GM15510 (cell line): ENCODE measurements around the gene ZNF438.

ENCODE experiments used
- POLR2A ChIP-seq: IDR thresholded peaks from 3 replicates; pipeline ENCODE4 v1.6.1; 2011; ENCODE audit warnings: borderline replicate concordance; ENCODE audit not compliant: insufficient read length; ENCODE audit errors: extremely low read depth

The ZNF438 gene

DNA sequence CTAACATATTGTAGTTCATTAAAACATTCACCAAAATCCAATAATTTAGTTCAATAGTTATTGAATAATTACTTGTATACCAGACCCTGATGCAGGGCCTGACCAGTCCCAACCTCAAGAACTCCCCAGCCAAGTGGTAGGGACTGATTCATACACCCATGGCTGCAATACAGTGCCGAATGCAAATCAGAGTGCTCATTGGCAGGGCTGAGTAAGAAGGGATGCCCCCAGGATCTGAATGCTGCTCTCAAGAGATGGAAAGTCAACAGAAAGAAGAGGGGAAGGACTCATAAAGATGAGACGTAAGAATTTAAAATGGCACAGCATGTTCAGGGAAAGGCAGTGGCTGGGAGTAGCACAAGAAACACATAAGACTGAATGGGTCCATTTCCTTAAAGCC, 29.9 kb downstream of the ZNF438 start:
- no peak for TF ChIP-seq POLR2A

GRCh38 chr10:31000867-31001266, 30.8 kb downstream of the ZNF438 start:
- no peak for TF ChIP-seq POLR2A

GRCh38 chr10:31000071-31000782, 31.4 kb downstream of the ZNF438 start:
- no peak for TF ChIP-seq POLR2A

DNA sequence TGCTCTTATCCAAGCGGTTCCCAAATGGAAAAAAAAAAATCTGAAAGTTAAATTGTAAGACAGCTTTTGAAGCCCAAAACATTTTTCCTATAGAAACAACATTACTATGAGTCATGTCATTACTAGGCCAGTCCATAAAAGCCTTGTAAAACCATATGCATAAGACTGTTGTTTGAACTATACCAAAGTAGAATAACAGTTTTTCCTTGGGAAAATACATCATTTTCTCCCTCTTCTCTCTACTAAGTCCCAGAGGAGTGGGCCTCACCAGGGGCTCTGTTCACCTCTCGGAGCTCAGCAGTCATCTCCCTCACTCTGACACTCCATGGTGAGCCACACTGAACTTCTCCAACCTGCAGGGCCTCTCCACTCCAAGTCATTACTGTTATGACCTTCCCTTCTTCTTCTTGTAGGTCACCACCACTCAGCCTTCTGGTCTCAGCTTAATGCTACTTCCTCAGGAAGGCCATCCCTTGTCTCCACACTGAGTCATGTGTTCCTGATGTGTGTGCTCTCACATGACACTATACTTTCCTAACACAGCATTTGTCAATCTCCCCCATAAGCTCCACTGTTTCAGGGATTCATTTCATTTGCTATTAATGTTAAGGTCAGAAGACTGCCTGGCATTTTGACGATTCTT, 32.5 kb downstream of the ZNF438 start:
- TF ChIP-seq POLR2A = no peak

DNA sequence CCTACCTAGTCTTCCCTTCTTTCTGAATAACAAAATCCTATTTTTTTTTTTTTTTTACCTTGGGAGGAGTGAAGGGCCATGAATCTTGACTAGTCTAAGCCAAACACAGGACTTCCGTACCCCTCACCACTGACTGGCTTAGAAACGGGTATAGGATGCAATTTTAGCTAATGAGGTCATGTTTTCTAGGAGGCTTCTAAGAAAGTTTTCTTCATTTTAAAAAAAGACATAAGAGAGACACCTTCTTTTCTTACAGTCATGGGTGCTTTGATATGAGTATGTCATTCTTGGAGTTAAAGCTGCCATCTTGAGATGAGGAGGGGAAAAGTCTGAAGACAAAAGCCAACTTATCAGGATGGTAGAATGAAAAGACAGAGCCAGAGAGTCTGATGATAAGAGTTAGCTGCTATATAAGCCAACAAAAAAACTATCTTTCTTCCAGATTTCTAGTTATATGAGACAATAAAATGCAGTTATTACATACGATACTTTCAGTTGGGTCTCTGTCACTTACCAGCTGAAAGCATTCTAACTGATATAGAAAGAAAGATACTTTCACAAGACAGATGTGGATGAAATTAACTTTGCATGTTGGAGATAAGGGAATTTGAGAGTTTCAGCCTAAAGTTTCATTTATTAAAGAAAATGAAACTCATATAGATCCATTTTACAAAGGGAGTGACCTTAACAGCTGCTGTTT, 34.0 kb downstream of the ZNF438 start:
- no peak for TF ChIP-seq POLR2A

DNA sequence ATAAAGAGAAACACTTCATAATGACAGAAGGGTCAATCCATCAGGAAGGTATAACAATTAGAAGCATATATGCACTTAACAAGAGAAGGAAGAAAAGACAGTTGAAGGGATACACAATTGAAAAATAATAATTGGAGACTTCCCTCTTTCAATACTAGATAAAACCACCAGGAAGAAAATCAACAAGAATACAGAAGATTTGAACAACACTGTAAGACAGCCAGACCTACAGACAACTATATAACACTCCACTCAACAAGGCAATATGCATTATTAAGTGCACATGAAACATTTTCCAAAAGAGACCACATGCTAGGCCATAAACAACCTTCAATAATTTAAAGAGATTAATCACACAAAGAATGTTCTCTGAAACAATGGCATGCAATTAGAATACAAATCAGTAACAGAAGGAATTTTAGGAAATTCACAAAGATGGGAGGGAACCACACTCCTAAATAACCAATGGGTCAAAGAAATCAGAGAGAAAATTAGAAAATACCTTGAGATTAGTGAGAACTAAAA, 35.1 kb downstream of the ZNF438 start:
- no peak for TF ChIP-seq POLR2A

DNA sequence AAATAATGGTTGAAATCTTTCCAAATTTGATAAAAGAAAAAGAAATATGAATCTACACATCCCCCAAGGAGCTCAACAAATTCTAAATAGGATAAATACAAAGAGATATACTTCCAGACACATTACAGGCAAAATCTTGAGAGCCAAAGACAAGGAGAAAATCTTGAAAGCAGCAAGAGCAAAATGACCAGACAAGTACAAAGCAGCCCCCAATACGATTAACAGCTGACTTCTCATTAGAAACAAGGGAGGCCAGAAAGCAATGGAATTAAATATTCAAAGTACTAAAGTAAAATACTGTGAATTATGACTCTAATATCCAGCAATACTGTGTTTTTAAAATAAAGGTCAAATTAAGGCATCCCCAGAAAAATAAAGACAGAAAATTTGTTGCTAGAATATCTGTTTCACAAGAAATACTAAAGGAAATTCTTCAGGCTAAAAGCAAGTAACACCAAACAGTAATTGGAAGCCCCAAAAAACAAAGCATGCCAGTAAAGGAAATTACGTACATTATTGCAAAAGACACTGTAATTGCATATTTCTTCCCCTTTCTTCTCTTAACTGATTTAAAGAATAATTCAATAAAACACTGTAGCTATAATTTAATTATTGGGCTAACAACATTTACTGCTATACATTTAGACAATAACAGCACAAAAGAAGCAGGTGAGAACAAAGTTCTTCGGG, 36.4 kb downstream of the ZNF438 start:
- TF ChIP-seq POLR2A = no peak

DNA sequence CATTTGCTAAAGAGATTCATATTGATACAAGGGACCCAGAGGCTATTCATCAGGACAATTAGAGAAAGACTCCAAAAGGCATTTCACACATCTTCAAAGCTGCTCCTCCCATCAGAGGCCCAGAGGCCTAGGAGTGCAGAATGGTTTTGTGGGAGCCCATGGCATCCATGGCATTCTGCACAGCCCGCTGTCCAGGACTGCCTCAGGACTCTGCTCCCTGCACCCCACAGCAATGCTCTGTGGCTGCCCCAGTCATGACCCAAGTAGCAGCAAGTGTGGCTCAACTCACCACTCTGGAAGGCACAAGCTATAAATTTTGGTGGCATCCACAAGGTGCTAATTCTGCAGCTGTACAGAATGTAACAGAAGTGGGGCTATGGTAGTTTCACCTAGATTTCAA, 38.5 kb downstream of the ZNF438 start:
- no peak for TF ChIP-seq POLR2A

DNA sequence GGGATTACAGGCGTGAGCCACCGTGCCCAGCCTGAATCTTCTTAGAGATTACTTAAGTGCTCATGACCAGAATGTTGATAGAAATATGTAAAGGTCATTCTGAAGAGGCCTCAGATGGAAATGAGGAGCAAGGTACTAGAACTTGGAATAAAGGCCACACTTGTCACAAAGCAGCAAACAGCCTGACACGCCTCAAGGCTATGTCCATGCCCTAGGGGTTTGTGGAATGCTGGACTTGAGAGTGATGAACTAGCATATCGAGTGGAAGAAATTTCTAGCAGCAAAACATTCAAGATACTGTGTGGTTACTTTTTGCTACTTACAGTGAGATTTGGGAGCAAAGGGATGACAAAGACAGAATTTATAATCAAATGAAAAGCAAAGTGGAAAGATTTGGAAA, 39.0 kb downstream of the ZNF438 start:
- TF ChIP-seq POLR2A = no peak

DNA sequence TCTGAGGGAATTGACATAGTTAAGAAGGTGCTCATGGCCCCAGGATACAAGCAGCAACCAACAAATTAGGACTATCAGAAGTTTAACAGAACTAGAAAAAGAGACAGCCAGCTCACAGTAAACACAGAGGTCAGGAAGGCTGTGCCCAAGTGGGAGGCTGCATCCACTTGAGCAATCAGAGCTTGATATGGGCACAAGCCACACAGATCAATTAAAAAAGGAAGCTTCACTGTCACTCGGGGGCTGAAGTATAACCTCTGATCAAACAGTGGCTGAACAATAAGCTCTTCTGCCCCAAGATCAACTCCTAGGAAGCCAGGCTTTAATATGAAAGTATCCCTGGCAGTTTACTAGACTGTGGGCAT, 40.0 kb downstream of the ZNF438 start:
- TF ChIP-seq POLR2A = no peak

DNA sequence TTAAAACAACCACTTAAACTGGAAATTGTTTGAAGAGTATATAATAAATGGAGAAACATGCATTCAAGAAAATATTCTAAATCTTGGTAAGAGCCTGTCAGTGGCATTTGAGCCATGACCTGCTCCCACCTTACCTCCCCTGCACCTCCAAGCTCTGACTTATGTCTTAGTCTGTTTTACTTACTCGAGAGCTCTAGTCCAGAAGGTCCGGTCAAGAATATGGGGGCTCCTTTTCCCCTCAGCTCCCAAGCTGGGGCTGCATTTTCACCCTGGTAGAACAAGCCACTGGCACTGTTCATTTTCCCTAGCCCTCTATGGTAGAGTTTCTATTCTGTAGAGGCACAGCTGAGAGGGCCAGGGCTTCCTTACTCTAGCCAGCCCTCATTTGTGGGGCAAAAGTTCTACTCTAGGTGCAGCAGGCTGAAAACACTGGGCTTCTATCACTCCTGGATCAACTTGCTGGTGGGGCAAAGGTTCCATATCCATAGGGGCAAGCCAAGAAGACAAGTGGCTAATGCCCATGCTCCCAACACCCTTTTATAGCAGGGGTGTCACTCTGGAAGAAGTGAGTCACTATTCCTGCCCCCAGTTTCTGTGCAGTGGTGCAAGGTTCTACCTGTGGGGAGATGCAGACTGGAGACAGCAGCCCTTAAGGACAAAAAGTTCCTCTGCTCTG, 40.6 kb downstream of the ZNF438 start:
- no peak for TF ChIP-seq POLR2A

GRCh38 chr10:30990351-30990750, 41.3 kb downstream of the ZNF438 start:
- no peak for TF ChIP-seq POLR2A

GRCh38 chr10:30988831-30989435, 42.7 kb downstream of the ZNF438 start:
- TF ChIP-seq POLR2A = no peak

DNA sequence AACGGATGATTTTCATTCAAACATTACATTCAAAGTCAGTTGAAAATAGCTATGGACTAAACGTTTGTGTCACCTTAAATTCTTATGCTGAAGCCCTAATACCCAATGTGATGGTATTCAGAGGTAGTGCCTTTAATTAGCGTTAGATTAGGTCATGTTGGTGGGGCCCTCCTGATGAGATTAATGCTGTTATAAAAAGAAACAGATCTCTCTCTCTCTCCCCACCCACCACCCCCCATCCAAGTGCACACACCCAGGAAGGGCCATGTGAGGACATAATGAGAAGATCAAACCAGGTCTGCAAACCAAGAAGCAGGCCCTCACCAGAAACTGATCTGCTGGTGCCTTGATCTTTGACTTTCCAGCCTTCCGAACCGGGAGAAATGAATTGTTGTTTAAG, 44.2 kb downstream of the ZNF438 start:
- no peak for TF ChIP-seq POLR2A
